DOHH2 (cell line): Measurements from ENCODE around the gene STT3B.

Source experiments
- CTCF ChIP-seq: fragments of 200-600 bp; sonication (generic); IDR thresholded peaks from one replicate; pipeline ENCODE4 v1.5.1; 2014; ENCODE audit warnings: antibody characterized with exemption, mild to moderate bottlenecking, low read depth, low read length; ENCODE audit not compliant: poor library complexity, severe bottlenecking
- EZH2phosphoT487 ChIP-seq: fragments of 200-600 bp; sonication (generic); IDR thresholded peaks from 2 replicates; pipeline ENCODE4 v1.6.1; 2017; ENCODE audit warnings: borderline replicate concordance, mild to moderate bottlenecking, antibody characterized with exemption, low read length, moderate library complexity, mixed read lengths

DNA sequence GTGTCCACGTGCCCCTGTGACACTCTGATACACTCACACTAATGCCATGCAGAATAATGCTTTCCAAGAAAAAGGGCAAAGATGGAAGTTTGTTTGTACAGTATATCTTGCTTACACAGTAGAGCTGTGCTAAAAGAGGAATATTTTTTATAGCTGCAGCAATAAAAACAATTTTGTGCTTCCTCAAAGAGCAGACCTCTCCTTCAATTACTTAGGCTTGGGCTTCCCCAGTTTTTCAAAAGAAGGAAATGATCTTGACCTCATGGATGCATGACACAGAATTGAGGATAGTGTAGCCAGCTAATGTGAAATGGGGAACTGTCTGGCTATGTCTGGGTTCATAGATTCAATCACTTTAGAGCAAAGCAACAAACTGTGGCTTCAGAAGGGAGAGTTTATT is 137.4 kb downstream of the STT3B start:
- no peak for TF ChIP-seq CTCF
- no peak for TF ChIP-seq EZH2phosphoT487
